Loucy (cell line): ENCODE data around the gene COL25A1.
"Not testable (repeated sequence)": the region's sequence is repeated elsewhere in the genome, so short reads cannot be mapped to it uniquely, and the experiment has no call there.

ENCODE experiments used
- H2AFZ ChIP-seq: fragments of 200-600 bp; sonication (generic); 2 replicates; pipeline ENCODE4 v1.6.0; 2016; ENCODE audit warnings: antibody characterized with exemption, mild to moderate bottlenecking, low read length, moderate library complexity
- H3F3A ChIP-seq: fragments of 200-600 bp; 2 replicates; pipeline ENCODE4 v1.6.0; 2016; ENCODE audit warnings: antibody characterized with exemption, low read depth, mild to moderate bottlenecking
- H3K27me3 ChIP-seq: fragments of 200-600 bp; sonication (generic); 2 replicates; pipeline ENCODE4 v1.6.1; 2014; ENCODE audit warnings: low read length, mild to moderate bottlenecking; ENCODE audit not compliant: insufficient read depth, poor library complexity, severe bottlenecking
- H3K36me3 ChIP-seq: fragments of 200-600 bp; sonication (generic); 2 replicates; pipeline ENCODE4 v1.6.1; 2016; ENCODE audit warnings: low read length; ENCODE audit not compliant: insufficient read depth
- H3K4me1 ChIP-seq: fragments of 200-600 bp; sonication (generic); 2 replicates; pipeline ENCODE4 v1.5.1; 2014; ENCODE audit warnings: low read length, mild to moderate bottlenecking; ENCODE audit not compliant: insufficient read depth, poor library complexity, severe bottlenecking
- H3K4me2 ChIP-seq: fragments of 200-600 bp; sonication (generic); 2 replicates; pipeline ENCODE4 v1.6.0; 2014; ENCODE audit warnings: antibody characterized with exemption, low read length, low read depth, mild to moderate bottlenecking; ENCODE audit not compliant: poor library complexity, severe bottlenecking
- H3K4me3 ChIP-seq: fragments of 200-600 bp; sonication (generic); 2 replicates; pipeline ENCODE4 v1.5.1; 2014; ENCODE audit warnings: low read length, mild to moderate bottlenecking, mixed read lengths; ENCODE audit not compliant: poor library complexity, severe bottlenecking
- H3K79me2 ChIP-seq: fragments of 200-600 bp; sonication (generic); 2 replicates; pipeline ENCODE4 v1.6.1; 2014; ENCODE audit warnings: low read length; ENCODE audit not compliant: insufficient read depth
- H3K9ac ChIP-seq: fragments of 200-600 bp; sonication (generic); 2 replicates; pipeline ENCODE4 v1.6.0; 2014; ENCODE audit warnings: mild to moderate bottlenecking, low read depth, low read length, moderate library complexity; ENCODE audit not compliant: poor library complexity, severe bottlenecking
- H3K9me2 ChIP-seq: fragments of 200-600 bp; sonication (generic); replicated peaks from 2 replicates; pipeline ENCODE4 v1.6.1; 2016; ENCODE audit warnings: low read depth, low read length, mixed read lengths
- H3K9me3 ChIP-seq: fragments of 200-600 bp; sonication (generic); 2 replicates; pipeline ENCODE4 v1.6.1; 2014; ENCODE audit warnings: mild to moderate bottlenecking, antibody characterized with exemption, low read length, low read depth; ENCODE audit not compliant: insufficient read depth
- H4K20me1 ChIP-seq: fragments of 200-600 bp; sonication (generic); 2 replicates; pipeline ENCODE4 v1.6.0; 2014; ENCODE audit warnings: antibody characterized with exemption, low read length, mild to moderate bottlenecking; ENCODE audit not compliant: insufficient read depth, poor library complexity, severe bottlenecking
- CTCF ChIP-seq: fragments of 200-600 bp; sonication (generic); conservative IDR thresholded peaks from 2 replicates; pipeline ENCODE4 v1.5.1; 2014; ENCODE audit warnings: mild to moderate bottlenecking, antibody characterized with exemption, low read length
- EZH2phosphoT487 ChIP-seq: fragments of 200-600 bp; IDR thresholded peaks from 2 replicates; pipeline ENCODE4 v1.6.1; 2018; ENCODE audit warnings: antibody characterized with exemption, mild to moderate bottlenecking, moderate library complexity, borderline replicate concordance

COL25A1 gene

DNA sequence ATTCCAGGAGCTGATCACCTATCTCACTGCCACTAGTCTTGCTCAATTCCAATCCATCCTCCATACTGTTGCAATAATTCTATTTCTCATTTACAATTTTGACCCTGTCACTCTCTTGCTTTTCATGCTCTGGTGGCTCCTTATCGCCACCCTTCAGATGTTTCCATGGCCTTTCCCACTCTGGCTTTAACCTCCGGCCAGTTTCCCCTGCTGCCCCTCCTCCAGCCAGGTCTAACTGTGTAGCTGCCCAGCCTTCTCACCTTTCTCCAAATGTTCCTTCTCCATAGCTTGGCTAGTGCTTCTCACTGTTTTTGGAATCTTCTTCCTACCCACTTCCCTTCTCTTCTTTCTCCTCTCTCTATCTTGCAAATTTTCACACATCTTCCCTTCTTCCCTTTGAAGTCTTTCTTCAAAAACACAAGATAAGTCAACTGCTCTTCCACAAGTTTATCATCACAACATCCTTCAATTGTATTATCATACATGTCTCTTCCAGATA lies 153.8 kb downstream of the COL25A1 start:
- H3K79me2 ChIP-seq: no peaks in the 10 kb centered on the region
- H4K20me1 ChIP-seq: no peaks in the 10 kb centered on the region
- no peaks in the 10 kb centered on the region for H3F3A ChIP-seq
- no peaks in the 10 kb centered on the region for H3K9me3 ChIP-seq
- H2AFZ ChIP-seq: no peak overlapping the region
- H3K4me3 ChIP-seq: no peak overlapping the region
- H3K9ac ChIP-seq: no peak overlapping the region
- H3K9me2 ChIP-seq: no peaks in the 10 kb centered on the region
- no peaks in the 10 kb centered on the region for H3K4me1 ChIP-seq
- TF ChIP-seq EZH2phosphoT487: no peak
- TF ChIP-seq CTCF: no peak
- H3K27me3 ChIP-seq: no peaks in the 10 kb centered on the region
- H3K4me2 ChIP-seq: no peak overlapping the region
- H3K36me3 ChIP-seq: no peaks in the 10 kb centered on the region

GRCh38 chr4:109147135-109147534 lies 155.3 kb downstream of the COL25A1 start:
- no peaks in the 10 kb centered on the region for H3K27me3 ChIP-seq
- H3K36me3 ChIP-seq: no peaks in the 10 kb centered on the region
- H3K9me2 ChIP-seq: no peaks in the 10 kb centered on the region
- H2AFZ ChIP-seq: no peak overlapping the region
- no peaks in the 10 kb centered on the region for H4K20me1 ChIP-seq
- no peak overlapping the region for H3K4me2 ChIP-seq
- H3K4me3 ChIP-seq: no peak overlapping the region
- TF ChIP-seq EZH2phosphoT487 (no peak), CTCF (no peak)
- no peaks in the 10 kb centered on the region for H3K4me1 ChIP-seq
- no peaks in the 10 kb centered on the region for H3F3A ChIP-seq
- H3K9me3 ChIP-seq: no peaks in the 10 kb centered on the region
- no peaks in the 10 kb centered on the region for H3K79me2 ChIP-seq
- no peak overlapping the region for H3K9ac ChIP-seq

- TF ChIP-seq EZH2phosphoT487 (no peak), CTCF (no peak)
Observed at GRCh38 chr4:109146499-109146898, 156.0 kb downstream of the COL25A1 start.

GRCh38 chr4:109138125-109138524 lies 164.3 kb downstream of the COL25A1 start:
- not testable (repeated sequence) for H3K9me3 ChIP-seq, H3K4me3 ChIP-seq, H3K9me2 ChIP-seq, H3F3A ChIP-seq, H3K4me1 ChIP-seq, H3K4me2 ChIP-seq, H3K27me3 ChIP-seq, H3K79me2 ChIP-seq, H2AFZ ChIP-seq, H4K20me1 ChIP-seq, H3K9ac ChIP-seq, H3K36me3 ChIP-seq

More at GRCh38 chr4:109146499-109146898, 156.0 kb downstream of the COL25A1 start:
- Histone ChIP-seq H3K27me3 (no peaks in the 10 kb centered on the region), H3K4me2 (no peak overlapping the region), H3K9ac (no peak overlapping the region), H3K9me2 (no peaks in the 10 kb centered on the region), H3K79me2 (no peaks in the 10 kb centered on the region), H2AFZ (no peak overlapping the region), H3K4me3 (no peak overlapping the region), H3K4me1 (no peaks in the 10 kb centered on the region), H4K20me1 (no peaks in the 10 kb centered on the region), H3K9me3 (no peaks in the 10 kb centered on the region), H3F3A (no peaks in the 10 kb centered on the region), H3K36me3 (no peaks in the 10 kb centered on the region)
